Endothelial cell (in vitro differentiated cells): Measurements from ENCODE around the gene DDX39A. TPM values are rescaled to one million over a fixed set of nuclear protein-coding genes. Genes with fewer than 3 reads are reported as not detected.
"Not testable (repeated sequence)": the region's sequence is repeated elsewhere in the genome, so short reads cannot be mapped to it uniquely, and the experiment has no call there.

ENCODE experiments used
- DNase-seq: peaks from one replicate; pipeline ENCODE4 v3.0.0; 2021; ENCODE audit warnings: low spot score
- H3K27ac Mint-ChIP-seq: one replicate; pipeline ENCODE4 v1.8.0; 2021; ENCODE audit warnings: mixed read lengths, inconsistent platforms; ENCODE audit not compliant: unreplicated experiment
- H3K27me3 Mint-ChIP-seq: one replicate; pipeline ENCODE4 v1.8.0; 2021; ENCODE audit warnings: mild to moderate bottlenecking, moderate library complexity, mixed read lengths, inconsistent platforms; ENCODE audit not compliant: unreplicated experiment
- H3K36me3 Mint-ChIP-seq: one replicate; pipeline ENCODE4 v1.8.0; 2021; ENCODE audit warnings: mild to moderate bottlenecking, low read depth, mixed read lengths, inconsistent platforms; ENCODE audit not compliant: unreplicated experiment
- H3K4me1 Mint-ChIP-seq: one replicate; pipeline ENCODE4 v1.8.0; 2021; ENCODE audit warnings: mild to moderate bottlenecking, mixed read lengths, inconsistent platforms; ENCODE audit not compliant: unreplicated experiment
- H3K4me3 Mint-ChIP-seq: one replicate; pipeline ENCODE4 v1.8.0; 2021; ENCODE audit warnings: mild to moderate bottlenecking, mixed read lengths, inconsistent platforms; ENCODE audit not compliant: unreplicated experiment
- H3K9me3 Mint-ChIP-seq: one replicate; pipeline ENCODE4 v1.8.0; 2021; ENCODE audit warnings: mixed read lengths, inconsistent platforms; ENCODE audit not compliant: unreplicated experiment
- CTCF ChIP-seq: fragments of 200-600 bp; sonication (generic); IDR thresholded peaks from one replicate; pipeline ENCODE4 v1.5.0; 2021; ENCODE audit warnings: antibody characterized with exemption; ENCODE audit not compliant: unreplicated experiment
- total RNA-seq: library from RNA; stranded (reverse); fragmentation: NEBNext Ultra II Directional; extraction: Animal tissue kit (Norgen Biotek cat#: 25700); gene quantifications from one replicate; pipeline ENCODE4 v1.2.1, GENCODE V29; 2021; ENCODE audit not compliant: unreplicated experiment

DDX39A gene
- total RNA-seq, 1 donor from 2014 or later = 81.1 TPM

DNA sequence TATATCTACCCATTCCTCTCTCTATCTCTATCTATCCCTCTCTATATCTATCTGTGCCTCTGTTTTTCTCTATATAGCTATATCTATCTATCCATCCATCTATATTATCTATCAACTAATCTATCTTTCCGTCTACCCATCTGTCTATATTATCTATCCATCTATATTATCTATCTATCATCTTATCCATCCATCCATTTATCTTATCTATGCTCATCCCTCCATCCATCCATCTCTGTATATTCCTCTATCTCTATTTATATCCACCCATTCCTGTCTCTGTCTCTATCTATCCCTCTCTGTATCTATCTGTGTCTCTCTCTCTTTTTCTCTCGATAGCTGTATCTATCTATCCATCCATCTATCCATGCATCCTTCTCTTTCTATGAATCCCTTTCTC lies 41.8 kb upstream of the DDX39A start:
- H3K27me3 Mint-ChIP-seq = no peaks in the 10 kb centered on the region
- H3K9me3 Mint-ChIP-seq = no peaks in the 10 kb centered on the region

DNA sequence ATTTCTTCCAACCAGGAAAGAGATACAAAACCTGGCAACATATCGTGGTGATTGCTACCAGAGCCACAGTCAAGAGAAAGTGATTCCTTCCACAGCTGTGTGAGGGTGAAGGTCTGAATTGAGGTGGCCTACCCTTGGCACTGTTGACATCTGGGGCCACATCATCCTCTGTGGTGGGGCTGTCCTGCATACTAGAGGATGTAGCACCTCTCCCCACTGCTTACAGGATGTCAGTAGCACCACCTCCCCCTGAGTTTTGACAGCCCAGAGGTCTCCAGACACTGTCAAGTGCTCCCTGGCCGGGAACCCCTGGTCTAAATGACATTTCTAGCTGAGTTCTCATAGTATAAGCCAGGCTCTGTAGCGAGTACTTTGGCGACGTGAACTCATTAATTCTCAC lies 40.6 kb upstream of the DDX39A start:
- DNase-seq = no peak

More for the DNA sequence above, 41.8 kb upstream of the DDX39A start:
- no peak overlapping the region for H3K27ac Mint-ChIP-seq
- peaks cover 18% of the 10 kb centered on the region for H3K36me3 Mint-ChIP-seq
- no peak for DNase-seq
- H3K4me1 Mint-ChIP-seq = no peaks in the 10 kb centered on the region
- H3K4me3 Mint-ChIP-seq = peak overlapping the region; percentile 14
- TF ChIP-seq CTCF = no peak

DNA sequence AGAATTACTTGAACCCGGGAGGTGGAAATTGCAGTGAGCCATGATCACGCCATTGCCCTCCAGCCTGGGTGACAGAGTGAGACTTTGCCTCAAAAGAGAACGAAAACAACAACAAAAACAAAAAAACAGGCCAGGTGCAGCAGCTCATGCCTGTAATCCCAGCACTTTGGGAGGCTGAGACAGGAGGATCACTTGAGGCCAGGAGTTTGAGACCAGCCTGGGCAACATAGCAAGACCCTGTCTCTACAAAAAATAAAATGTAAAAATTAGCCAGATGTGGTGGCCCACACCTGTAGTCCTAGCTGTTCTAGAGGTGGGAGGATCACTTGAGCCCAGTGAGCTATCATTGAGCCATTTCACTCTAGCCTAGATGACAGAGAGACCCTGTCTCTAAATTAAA lies 33.2 kb upstream of the DDX39A start:
- H3K4me1 Mint-ChIP-seq, H3K27ac Mint-ChIP-seq, H3K4me3 Mint-ChIP-seq, DNase-seq, H3K27me3 Mint-ChIP-seq, H3K9me3 Mint-ChIP-seq: not testable (repeated sequence)
- H3K36me3 Mint-ChIP-seq = peaks cover 35% of the 10 kb centered on the region

More for the DNA sequence above, 40.6 kb upstream of the DDX39A start:
- Mint-ChIP-seq H3K36me3 (peaks cover 20% of the 10 kb centered on the region), H3K9me3 (no peaks in the 10 kb centered on the region), H3K4me1 (no peaks in the 10 kb centered on the region), H3K27ac (no peak overlapping the region), H3K4me3 (no peak overlapping the region), H3K27me3 (no peaks in the 10 kb centered on the region)
- TF ChIP-seq CTCF = no peak

DNA sequence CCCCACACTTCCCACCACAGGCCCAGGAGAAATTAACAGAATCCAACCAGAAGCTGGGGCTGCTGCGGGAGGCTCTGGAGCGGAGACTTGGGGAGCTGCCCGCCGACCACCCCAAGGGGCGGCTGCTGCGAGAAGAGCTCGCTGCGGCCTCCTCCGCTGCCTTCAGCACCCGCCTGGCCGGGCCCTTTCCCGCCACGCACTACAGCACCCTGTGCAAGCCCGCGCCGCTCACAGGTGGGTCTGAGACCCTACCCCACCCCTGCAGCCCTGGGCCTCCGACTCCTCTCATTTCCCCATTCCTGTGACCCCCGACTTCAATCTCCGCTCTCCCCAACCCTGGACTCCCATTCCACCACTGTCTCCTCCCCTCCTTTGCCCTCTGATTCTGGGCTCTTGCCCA lies 31.7 kb upstream of the DDX39A start:
- no peaks in the 10 kb centered on the region for H3K9me3 Mint-ChIP-seq
- peaks cover 6% of the 10 kb centered on the region for H3K27me3 Mint-ChIP-seq
- H3K4me3 Mint-ChIP-seq = peak overlapping the region; percentile 37
- no peak for TF ChIP-seq CTCF
- no peak overlapping the region for H3K27ac Mint-ChIP-seq
- no peak for DNase-seq
- H3K4me1 Mint-ChIP-seq = no peaks in the 10 kb centered on the region
- peaks cover 43% of the 10 kb centered on the region for H3K36me3 Mint-ChIP-seq

GRCh38 chr19:14450168-14450874 lies 31.2 kb upstream of the DDX39A start:
- H3K36me3 Mint-ChIP-seq = peaks cover 43% of the 10 kb centered on the region
- TF ChIP-seq CTCF = no peak
- no peaks in the 10 kb centered on the region for H3K4me1 Mint-ChIP-seq
- H3K4me3 Mint-ChIP-seq = peak overlapping the region; percentile 73
- H3K27ac Mint-ChIP-seq = peak overlapping the region; percentile 42
- peaks cover 6% of the 10 kb centered on the region for H3K27me3 Mint-ChIP-seq
- DNase-seq = peak; percentile 61
- no peaks in the 10 kb centered on the region for H3K9me3 Mint-ChIP-seq
